Stimulated activated CD8-positive, alpha-beta memory T cell treated with anti-CD3 and anti-CD28 coated beads, Interleukin-12 subunit alpha, Interleukin-12 subunit beta, amount 100 ng/mL, for 24 hours (primary cell): Measurements from ENCODE around the gene GPR161.

Source experiments
- DNase-seq: peaks from one replicate; pipeline ENCODE4 v3.0.0-alpha.2; 2020; ENCODE audit errors: extremely low read depth

The GPR161 gene

GRCh38 chr1:168146626-168147025 lies 9.9 kb upstream of the GPR161 start:
- DNase-seq = no peak

GRCh38 chr1:168146160-168146539 lies 9.4 kb upstream of the GPR161 start:
- DNase-seq = no peak

- DNase-seq = peak; percentile 58
Measured at GRCh38 chr1:168145184-168146159, 8.7 kb upstream of the GPR161 start.

DNA sequence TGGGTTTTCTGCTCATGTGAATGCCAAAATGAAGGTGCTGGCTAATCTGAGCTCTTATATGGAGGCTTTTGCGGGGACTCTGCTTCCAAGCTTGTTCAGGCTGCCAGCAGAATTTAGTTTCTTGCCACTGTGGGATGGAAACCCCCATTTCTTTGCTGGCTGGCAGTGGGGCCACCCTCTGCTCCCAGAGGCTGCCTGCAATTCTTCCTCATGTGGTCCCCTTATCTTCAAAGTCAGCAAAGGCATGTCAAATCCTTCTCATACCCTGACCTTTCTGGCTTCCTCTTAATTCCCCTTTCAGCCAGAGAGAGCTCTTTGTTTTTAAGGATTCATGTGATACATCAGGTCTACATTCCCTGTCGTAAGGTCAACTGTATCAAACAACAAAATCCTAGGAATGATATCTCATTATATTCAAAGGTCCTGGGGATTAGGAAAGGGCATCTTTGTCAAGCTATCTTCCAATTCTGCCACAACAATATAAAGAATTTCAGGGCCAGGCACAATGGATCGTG lies 5.2 kb upstream of the GPR161 start:
- no peak for DNase-seq

GRCh38 chr1:168139070-168139469 lies 2.3 kb upstream of the GPR161 start:
- DNase-seq = no peak

GRCh38 chr1:168138134-168138533 lies 1.4 kb upstream of the GPR161 start:
- no peak for DNase-seq

DNA sequence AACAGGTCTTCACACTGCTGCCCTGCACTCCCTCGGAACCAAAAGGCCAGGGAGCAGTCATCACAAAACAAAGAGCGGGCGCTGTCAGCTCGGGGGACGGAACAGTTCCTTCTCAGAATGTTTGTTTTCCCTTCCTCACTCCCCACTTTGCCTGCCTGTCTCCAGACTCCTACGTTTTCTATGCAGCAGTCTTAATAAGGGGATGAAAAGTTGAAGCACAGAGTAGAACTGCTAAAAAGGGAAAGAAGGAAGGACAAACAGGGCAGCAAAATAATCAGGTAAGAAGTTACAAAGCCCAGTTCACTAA lies 738 bp upstream of the GPR161 start:
- no peak for DNase-seq

DNA sequence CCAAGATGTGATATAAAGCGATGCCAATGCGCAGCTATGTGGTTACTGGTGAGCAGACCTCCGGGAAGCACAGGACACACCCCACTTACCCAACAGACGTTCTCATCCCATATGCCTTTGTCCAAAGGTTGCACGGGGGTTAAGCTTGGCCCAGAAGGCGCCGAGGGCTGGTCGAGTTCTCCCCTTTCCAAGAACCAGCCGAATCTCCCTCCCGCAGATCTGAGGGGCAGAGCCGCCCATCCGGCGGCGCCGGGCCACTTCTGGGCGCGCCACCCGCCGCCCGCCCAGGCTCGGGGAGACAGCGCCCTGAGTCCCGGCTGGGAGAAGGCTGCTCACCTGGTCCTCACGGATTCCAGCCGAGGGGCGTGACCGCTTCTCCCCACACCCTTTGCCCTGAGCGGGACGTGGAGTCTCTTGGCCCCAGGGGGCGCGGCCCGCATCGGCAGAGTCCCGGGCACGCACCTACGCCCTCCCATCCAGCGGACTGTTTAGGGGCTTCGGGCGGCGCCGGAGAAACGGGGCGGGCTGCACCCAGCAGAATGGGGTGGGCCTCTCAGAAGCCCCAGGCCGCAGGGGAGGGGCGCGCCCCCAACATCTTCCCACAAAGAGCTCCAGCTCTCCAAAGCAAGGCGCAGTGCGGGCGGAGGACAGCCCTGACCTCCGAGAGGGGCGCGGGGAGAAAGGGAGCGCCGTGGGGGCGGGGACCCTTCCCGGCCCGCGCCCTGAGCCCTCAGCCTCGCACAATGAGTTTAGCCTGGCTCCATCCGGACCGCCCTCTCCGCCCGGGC lies 615 bp downstream of the GPR161 start:
- no peak for DNase-seq

GRCh38 chr1:168135116-168135920 lies 1.4 kb downstream of the GPR161 start:
- no peak for DNase-seq

- no peak for DNase-seq
Measured at GRCh38 chr1:168134642-168135041, 2.1 kb downstream of the GPR161 start.

DNA sequence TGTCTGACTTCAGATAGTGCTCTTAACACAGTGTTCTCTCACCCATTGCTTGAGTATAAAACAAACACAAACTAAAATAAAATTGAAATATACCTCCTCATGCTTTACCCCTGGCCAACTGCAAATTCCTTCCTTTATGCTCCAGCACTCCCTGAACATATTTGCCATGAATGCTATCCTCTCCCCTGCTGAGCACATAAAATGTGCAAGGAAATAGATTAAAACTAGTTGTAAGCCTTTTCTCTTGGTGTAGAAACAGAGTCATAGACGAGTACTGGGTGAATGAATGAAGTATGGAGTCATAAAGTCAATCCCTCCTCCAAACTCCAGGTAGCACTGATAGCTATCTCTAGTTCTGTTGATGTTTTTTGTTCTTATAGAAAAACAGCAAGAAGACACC lies 2.6 kb downstream of the GPR161 start:
- DNase-seq = no peak

DNA sequence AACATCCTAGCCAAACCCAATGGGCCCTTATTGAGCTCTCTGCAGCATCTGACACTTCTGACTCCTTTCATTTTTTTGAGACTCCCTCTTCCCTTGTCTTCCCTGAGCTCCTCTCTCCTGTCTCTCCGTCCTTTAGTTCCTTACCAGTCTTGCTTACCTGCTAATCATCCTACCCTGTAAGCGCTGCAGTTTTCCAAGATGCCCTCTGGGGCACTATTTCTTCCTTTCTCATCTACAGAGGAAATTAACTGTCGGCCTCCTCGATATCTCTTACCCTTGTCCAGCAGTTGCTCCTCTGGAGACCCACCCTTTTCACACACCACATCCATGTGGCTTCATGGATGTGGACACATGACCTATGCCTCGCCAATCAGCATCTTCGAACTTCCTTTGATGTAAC lies 6.8 kb downstream of the GPR161 start:
- no peak for DNase-seq

- no peak for DNase-seq
Measured at GRCh38 chr1:168127503-168127902, 9.2 kb downstream of the GPR161 start.

DNA sequence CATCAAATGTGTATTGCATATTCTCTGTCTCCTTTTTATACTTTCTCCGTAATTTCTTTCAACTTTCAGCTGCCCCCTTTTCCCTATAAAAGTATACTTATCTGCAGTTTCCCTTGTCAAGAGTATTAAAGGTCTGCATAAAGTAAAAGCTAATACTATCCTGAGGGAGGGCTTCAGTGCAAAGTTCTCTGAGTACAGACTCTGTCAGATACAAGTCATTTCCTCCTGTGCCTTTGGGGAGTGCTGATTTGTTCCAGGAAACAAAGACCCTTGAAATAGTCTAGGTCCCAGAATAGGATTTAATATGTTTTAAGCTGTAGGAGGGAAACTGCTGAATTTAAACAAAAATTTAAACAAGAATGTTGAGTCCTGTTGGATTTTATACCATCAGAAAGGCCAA lies 11.7 kb downstream of the GPR161 start:
- no peak for DNase-seq

- DNase-seq = no peak
Measured at GRCh38 chr1:168121401-168122011, 15.2 kb downstream of the GPR161 start.

- no peak for DNase-seq
Measured at GRCh38 chr1:168119750-168120149, 17.0 kb downstream of the GPR161 start.

DNA sequence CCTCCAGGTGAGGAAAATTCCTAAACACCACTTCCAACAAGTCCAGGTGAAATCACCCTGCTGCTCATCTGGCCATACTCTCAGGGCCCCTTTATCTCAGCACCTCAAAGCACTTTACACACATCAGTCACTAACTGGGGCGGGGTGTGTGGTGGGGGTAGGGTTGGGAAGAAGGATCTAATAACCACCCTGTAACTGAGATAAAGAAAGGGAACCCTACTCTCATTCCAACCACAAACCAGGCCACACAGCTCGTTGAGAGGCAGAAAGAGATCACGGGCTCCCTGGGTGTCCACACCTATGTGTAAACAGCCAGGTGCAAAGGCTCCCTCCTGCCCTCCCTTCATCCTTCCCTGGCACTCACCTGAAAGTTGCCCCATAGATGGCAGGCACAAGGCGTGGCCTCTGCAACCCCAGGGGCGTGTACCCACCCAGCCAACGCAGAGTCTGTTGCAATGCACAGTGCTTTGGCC lies 20.4 kb downstream of the GPR161 start:
- no peak for DNase-seq

DNA sequence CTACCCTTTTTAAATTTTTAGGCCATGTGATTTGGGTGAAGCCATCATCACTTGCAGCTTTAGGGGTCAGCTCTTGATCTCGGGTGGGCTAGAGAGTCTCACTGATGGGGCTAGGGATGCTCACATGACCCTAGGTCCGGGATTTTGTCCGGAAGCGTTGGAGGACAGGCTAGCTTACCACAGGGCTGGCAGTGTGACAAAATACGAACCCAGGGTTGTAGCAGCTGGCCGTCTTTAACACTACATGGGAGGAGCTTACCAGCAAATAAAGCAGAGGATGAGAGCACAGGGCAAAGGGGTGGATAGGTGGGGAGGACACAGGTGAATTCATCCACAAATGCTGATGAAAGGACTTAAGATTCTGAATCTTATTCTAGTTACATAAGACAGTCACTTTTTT lies 21.9 kb downstream of the GPR161 start:
- no peak for DNase-seq

DNA sequence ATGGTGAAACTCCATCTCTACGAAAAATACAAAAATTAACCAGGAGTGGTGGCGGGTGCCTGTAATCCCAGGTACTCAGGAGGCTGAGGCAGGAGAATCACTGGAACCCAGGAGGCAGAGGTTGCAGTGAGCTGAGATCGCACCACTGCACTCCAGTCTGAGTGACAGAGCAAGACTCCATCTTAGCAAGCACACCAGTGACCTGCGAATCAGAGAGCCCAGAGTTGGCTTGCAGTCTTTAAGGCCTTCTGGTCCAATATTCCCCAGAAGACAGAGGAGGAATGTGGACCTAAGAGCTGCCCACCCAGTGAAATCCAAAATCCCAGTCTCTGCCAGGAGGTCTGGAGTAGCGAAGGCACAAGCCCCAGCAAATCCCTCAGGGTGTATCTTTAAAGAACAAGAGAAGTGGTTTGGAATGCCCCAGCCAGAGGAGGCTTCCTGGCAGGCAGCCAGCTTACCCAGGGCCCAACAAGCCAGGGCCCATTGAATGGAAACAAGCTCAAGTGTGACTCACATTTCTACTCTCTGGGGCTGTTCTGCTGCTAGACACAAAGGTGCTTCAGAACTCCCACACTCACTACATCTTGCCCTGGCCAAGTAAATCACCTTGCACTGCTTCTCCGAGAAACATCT lies 23.9 kb downstream of the GPR161 start:
- peak; percentile 12 for DNase-seq

DNA sequence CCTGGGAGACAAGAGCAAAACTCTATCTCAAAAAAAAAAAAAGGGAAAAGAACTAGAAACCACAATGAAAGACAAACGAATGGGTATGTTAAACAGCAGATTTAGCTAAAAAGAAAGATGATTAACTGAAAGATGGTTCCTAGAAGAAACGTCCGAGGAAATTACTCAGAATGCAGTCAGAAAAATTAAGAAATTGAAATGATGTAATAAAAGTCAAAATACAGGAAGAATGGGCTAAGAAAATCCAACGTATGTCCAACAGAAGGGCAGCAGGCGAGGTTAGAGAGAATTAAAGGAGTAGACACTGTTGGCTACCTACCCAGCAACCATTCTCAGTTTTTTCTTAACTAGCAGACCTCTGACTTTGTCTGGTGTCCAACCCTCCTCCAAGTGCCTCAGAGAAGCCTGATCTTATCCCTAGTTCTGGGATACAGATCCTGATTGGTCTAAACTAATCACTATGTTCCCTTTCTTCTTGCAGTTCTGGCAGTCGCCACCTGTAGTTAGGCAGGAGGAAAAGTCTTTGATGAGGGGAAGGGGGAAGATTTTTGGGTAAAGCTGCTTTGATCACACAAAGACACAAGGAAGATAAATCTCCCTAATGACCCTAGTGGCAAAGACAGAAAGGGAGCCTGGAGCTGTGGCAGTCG lies 25.7 kb downstream of the GPR161 start:
- DNase-seq = no peak
